Natural killer cell (primary cell): ENCODE data around the gene IQSEC1. TPM values are rescaled to one million over a fixed set of nuclear protein-coding genes. Genes with fewer than 3 reads are reported as not detected.

Experiments used
- ATAC-seq, 3 donors: fragments of 150-1000 bp in 2 of 3; fragments of 200-7000 bp in 1 of 3; cut with Tn5 transposase; 1 replicate in 1 of 3; 2 replicates in 2 of 3; pipeline ENCODE4 v1.10.0; 2021; ENCODE audit warnings: mild to moderate bottlenecking in 2 of 3, moderate library complexity in 2 of 3
- DNase-seq, 2 donors: peaks; one replicate each; pipeline versions ENCODE4 v3.0.0 to v3.0.0-alpha.2; 2013 to 2021; ENCODE audit warnings: mixed read lengths in 1 of 2
- H3K27ac ChIP-seq: one replicate; pipeline ENCODE4 v1.5.1; 2013; ENCODE audit warnings: mild to moderate bottlenecking, low read length
- H3K27me3 ChIP-seq: one replicate; pipeline ENCODE4 v1.6.1; 2013; ENCODE audit warnings: low read length; ENCODE audit not compliant: control insufficient read depth, insufficient read depth
- H3K36me3 ChIP-seq: one replicate; pipeline ENCODE4 v1.6.1; 2013; ENCODE audit warnings: low read length; ENCODE audit not compliant: control insufficient read depth, insufficient read depth
- H3K4me1 ChIP-seq: one replicate; pipeline ENCODE4 v1.6.1; 2013; ENCODE audit warnings: low read length; ENCODE audit not compliant: control insufficient read depth, insufficient read depth
- H3K4me3 ChIP-seq: one replicate; pipeline ENCODE4 v1.5.1; 2013; ENCODE audit warnings: low read length
- H3K9me3 ChIP-seq: one replicate; pipeline ENCODE4 v1.6.1; 2013; ENCODE audit warnings: low read length; ENCODE audit not compliant: control insufficient read depth, insufficient read depth
- H3K27ac Mint-ChIP-seq, 2 donors: one replicate each; pipeline ENCODE4 v1.8.0; 2022; ENCODE audit warnings: mild to moderate bottlenecking in 2 of 2, mixed read lengths in 2 of 2, moderate library complexity in 1 of 2
- H3K27me3 Mint-ChIP-seq, 2 donors: one replicate each; pipeline ENCODE4 v1.8.0; 2022; ENCODE audit warnings: low read depth in 2 of 2, mixed read lengths in 2 of 2
- H3K36me3 Mint-ChIP-seq: one replicate; pipeline ENCODE4 v1.8.0; 2022; ENCODE audit warnings: mixed read lengths
- H3K4me1 Mint-ChIP-seq, 2 donors: one replicate each; pipeline ENCODE4 v1.8.0; 2022; ENCODE audit warnings: mixed read lengths in 2 of 2
- H3K4me3 Mint-ChIP-seq: one replicate; pipeline ENCODE4 v1.8.0; 2022; ENCODE audit warnings: mild to moderate bottlenecking, moderate library complexity, mixed read lengths
- H3K9me3 Mint-ChIP-seq, 2 donors: one replicate each; pipeline ENCODE4 v1.8.0; 2022; ENCODE audit warnings: mixed read lengths in 2 of 2
- WGBS: methylation state at CpG from one replicate; pipeline ENCODE4 v1.1.7; 2013; ENCODE audit warnings: missing lambda C conversion rate; ENCODE audit not compliant: insufficient coverage; 5-methylcytosine and 5-hydroxymethylcytosine counted together
- intact Hi-C: fragments of 100-400 bp; cut with micrococcal nuclease; formaldehyde crosslinking; loops from one replicate; pipeline ENCODE4 v1.14.2; 2022
- total RNA-seq, 4 donors: library from RNA; stranded (reverse); fragments of 120-200 nt in 1 of 4; gene quantifications; one replicate each; pipeline versions ENCODE4 v1.2.3 to v1.2.4, GENCODE V29; 2013 to 2022
- TF ChIP-seq, protein P1 (sequence below): fragments of 200-600 bp; IDR thresholded peaks from one replicate; pipeline ENCODE4 v1.8.0; 2022; ENCODE audit warnings: antibody characterized with exemption

IQSEC1 gene
- total RNA-seq, 3 donors from 2014 or later (not counting 1 experiment from before 2014, with no cell fraction given) = 124 to 189 (median 138) TPM

DNA sequence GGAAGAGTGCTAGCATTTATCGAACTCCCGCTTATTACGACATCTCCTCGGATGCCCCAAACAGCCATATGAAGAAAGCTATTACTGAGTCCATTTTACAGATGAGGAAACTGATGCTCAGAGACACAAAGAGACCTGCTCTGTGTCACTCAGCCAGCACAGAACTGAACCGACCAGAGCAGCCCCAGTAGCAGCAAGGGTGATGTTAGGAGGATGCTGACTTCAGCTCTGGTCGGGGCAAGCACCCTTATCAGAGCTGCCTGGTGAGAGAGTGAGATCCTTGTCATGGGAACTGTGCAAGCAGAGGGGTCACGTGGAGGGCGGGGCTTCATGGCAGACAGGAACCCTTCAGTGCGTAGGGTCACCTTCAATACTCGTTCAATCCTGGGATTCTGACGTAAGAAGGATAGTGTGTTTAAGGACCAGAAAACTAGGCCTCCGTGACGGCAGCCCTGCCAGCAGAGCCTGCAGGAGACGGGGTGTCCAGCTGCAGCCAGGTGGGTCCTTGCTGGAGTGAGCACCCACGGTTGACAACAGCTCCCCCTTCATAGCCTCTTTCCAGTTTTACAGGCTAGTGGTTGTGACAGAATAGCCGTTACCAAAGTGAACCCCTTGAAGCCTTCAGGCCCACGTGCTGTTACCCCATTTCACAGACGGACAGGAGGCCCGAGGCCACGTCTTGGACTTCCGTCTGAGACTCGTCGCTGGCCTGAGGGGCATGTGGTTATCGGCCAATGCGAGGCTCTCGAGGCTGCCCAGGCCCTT lies 12.0 kb upstream of the IQSEC1 start:
- Histone ChIP-seq H3K9me3 (no peaks in the 10 kb centered on the region), H3K36me3 (no peaks in the 10 kb centered on the region), H3K4me1 (peaks cover 43% of the 10 kb centered on the region), H3K4me3 (no peak overlapping the region), H3K27me3 (no peaks in the 10 kb centered on the region), H3K27ac (no peak overlapping the region)
- H3K4me3 Mint-ChIP-seq = no peak overlapping the region
- DNase-seq (no peak), ATAC-seq (no peak)
- intact Hi-C loops = no loop called here
- no peak overlapping the region for H3K27ac Mint-ChIP-seq
- WGBS = 88% methylated on average over 26 of the region's 26 CpGs
- no peaks in the 10 kb centered on the region for H3K9me3 Mint-ChIP-seq
- TF ChIP-seq, protein P1, sequence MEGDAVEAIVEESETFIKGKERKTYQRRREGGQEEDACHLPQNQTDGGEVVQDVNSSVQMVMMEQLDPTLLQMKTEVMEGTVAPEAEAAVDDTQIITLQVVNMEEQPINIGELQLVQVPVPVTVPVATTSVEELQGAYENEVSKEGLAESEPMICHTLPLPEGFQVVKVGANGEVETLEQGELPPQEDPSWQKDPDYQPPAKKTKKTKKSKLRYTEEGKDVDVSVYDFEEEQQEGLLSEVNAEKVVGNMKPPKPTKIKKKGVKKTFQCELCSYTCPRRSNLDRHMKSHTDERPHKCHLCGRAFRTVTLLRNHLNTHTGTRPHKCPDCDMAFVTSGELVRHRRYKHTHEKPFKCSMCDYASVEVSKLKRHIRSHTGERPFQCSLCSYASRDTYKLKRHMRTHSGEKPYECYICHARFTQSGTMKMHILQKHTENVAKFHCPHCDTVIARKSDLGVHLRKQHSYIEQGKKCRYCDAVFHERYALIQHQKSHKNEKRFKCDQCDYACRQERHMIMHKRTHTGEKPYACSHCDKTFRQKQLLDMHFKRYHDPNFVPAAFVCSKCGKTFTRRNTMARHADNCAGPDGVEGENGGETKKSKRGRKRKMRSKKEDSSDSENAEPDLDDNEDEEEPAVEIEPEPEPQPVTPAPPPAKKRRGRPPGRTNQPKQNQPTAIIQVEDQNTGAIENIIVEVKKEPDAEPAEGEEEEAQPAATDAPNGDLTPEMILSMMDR = no peak
- peaks cover 10 to 21% of the 10 kb centered on the region in 2 donors for H3K4me1 Mint-ChIP-seq
- no peaks in the 10 kb centered on the region for H3K27me3 Mint-ChIP-seq
- H3K36me3 Mint-ChIP-seq = no peaks in the 10 kb centered on the region

DNA sequence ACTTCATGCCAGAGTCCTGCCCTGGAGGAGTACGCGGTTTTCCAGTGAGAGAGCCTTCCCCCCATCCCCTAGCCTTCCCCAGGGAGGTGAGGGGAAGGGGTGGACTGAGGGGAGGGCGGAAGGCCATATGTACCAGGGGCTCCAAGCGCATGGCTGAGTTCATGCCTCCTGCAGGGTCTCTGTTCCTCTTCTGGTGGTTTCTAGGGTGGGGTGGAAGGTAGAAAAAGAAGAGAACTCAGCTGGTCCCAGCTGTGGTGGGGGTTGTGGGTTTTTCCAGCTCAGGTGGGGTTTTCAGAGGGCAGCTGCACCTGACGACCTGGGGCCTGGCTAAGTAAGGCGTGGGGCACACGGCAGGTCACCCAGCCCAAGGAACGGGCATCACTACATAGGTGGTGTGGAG lies 10.7 kb upstream of the IQSEC1 start:
- no peaks in the 10 kb centered on the region for H3K27me3 ChIP-seq
- H3K9me3 ChIP-seq = no peaks in the 10 kb centered on the region
- H3K27ac Mint-ChIP-seq = no peak overlapping the region
- H3K27ac ChIP-seq = peak overlapping the region; percentile 54
- intact Hi-C loops = no loop called here
- H3K4me1 ChIP-seq = peaks cover 43% of the 10 kb centered on the region
- DNase-seq (no peak), ATAC-seq (no peak)
- no peaks in the 10 kb centered on the region for H3K36me3 Mint-ChIP-seq
- H3K27me3 Mint-ChIP-seq = no peaks in the 10 kb centered on the region
- peaks cover 12 to 22% of the 10 kb centered on the region in 2 donors for H3K4me1 Mint-ChIP-seq
- H3K4me3 Mint-ChIP-seq = no peak overlapping the region
- WGBS = 63% methylated on average over 3 of the region's 8 CpGs
- H3K36me3 ChIP-seq = no peaks in the 10 kb centered on the region
- H3K9me3 Mint-ChIP-seq = no peaks in the 10 kb centered on the region
- H3K4me3 ChIP-seq = no peak overlapping the region
- TF ChIP-seq, protein P1 = no peak

DNA sequence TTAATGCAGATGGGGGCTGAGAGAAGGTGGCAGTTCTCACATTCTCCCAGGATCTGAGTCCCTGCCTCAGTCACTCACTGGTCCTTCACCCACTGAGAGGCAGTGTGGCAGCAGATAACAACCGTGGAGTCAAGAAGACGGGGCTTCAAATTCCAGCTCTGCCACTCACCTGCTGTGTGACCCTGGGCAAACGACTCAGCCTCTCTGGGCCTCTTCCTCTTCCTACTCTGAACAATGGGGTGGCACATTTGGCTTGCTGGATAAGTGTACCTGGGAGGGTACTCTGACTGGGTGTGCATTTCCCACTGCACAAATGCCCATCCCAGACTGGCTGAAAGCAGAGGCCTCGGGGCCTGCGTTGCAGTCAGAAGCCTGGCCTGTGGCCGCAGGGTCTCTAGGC lies 10.0 kb upstream of the IQSEC1 start:
- Histone ChIP-seq H3K9me3 (no peaks in the 10 kb centered on the region), H3K36me3 (no peaks in the 10 kb centered on the region), H3K4me3 (no peak overlapping the region), H3K4me1 (peaks cover 48% of the 10 kb centered on the region), H3K27ac (peak overlapping the region; percentile 12), H3K27me3 (no peaks in the 10 kb centered on the region)
- Mint-ChIP-seq H3K36me3 (no peaks in the 10 kb centered on the region), H3K4me3 (no peak overlapping the region), H3K9me3 (no peaks in the 10 kb centered on the region), H3K27ac (no peak overlapping the region), H3K27me3 (no peaks in the 10 kb centered on the region), H3K4me1 (peaks cover 17 to 29% of the 10 kb centered on the region in 2 donors)
- TF ChIP-seq, protein P1 = no peak
- DNase-seq (no peak), ATAC-seq (no peak)
- intact Hi-C loops = no loop called here
- WGBS = 84% methylated on average over 6 of the region's 6 CpGs

DNA sequence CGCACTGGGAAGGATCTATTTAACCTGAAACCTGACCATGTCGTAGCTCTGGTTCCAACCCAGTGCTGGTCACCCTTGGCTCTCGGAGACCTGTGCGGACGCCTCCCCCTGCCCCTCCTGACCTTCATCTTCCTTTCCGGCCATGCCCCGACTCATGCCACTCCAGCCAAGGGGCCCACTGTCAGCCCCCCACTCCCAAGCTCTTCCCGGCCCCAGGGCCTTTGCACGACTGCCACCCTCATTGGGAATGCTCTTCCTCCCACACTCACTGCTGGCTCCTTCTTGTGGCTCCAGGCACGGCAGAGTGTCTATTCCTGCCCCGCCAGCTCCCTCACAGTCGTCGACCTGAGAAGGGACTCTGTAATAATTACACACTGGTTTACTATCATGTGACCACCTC lies 9.4 kb upstream of the IQSEC1 start:
- WGBS = 85% methylated on average over 13 of the region's 13 CpGs
- Mint-ChIP-seq H3K27ac (peak overlapping the region in 1 of 2 donors; percentile 20), H3K27me3 (no peaks in the 10 kb centered on the region), H3K4me3 (no peak overlapping the region), H3K4me1 (peaks cover 23 to 35% of the 10 kb centered on the region in 2 donors), H3K9me3 (no peaks in the 10 kb centered on the region), H3K36me3 (no peaks in the 10 kb centered on the region)
- no peak for DNase-seq
- Histone ChIP-seq H3K27me3 (no peaks in the 10 kb centered on the region), H3K4me1 (peaks cover 54% of the 10 kb centered on the region), H3K9me3 (no peaks in the 10 kb centered on the region), H3K36me3 (no peaks in the 10 kb centered on the region), H3K27ac (no peak overlapping the region), H3K4me3 (no peak overlapping the region)
- intact Hi-C loops = no loop called here
- TF ChIP-seq, protein P1 = no peak
- no peak for ATAC-seq
